Keratinocyte (primary cell): Measurements from ENCODE around the gene VMP1.

ENCODE experiments used
- CTCF ChIP-seq, 3 experiments: IDR thresholded peaks in 1 of 3; conservative IDR thresholded peaks in 1 of 3; optimal IDR thresholded peaks in 1 of 3; 2 replicates in 2 of 3; 3 replicates in 1 of 3; pipeline versions ENCODE3 to v1.5.1; 2011; ENCODE audit warnings: low read length in 3 of 3, mild to moderate bottlenecking in 3 of 3, moderate library complexity in 2 of 3, control low read depth in 1 of 3, inconsistent platforms in 1 of 3; ENCODE audit not compliant: insufficient read depth in 2 of 3; ENCODE audit errors: extremely low read depth in 1 of 3
- EZH2 ChIP-seq: IDR thresholded peaks from one replicate; pipeline ENCODE4 v1.6.1; 2012; ENCODE audit warnings: inconsistent platforms, mild to moderate bottlenecking, low read length, moderate library complexity

DNA sequence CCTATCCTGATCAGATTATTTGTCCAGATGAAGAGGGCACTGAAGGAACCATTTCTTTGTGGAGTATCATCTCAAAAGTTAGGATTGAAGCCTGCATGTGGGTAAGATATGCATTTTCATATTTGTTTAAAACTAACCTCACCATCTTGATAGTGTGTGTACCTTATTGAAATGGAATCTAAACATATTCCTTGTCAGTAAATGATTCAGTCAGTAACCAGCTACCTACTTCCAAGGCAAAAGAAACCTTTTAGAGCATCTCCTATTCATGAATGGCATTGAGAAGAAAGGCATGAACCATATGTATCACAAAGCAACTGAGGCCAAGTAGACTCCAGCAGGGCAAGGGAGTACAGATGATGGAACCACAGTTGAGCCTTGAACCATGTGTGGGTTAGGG lies 57.6 kb downstream of the VMP1 start:
- TF ChIP-seq CTCF (optimal IDR thresholded peaks at IDR 0.05 in 1 of 3, IDR thresholded peaks at IDR 0.05 in 1 of 3, conservative IDR thresholded peaks at IDR 0.05 in 1 of 3; ENCODE audit: extremely low read depth in 1 of 3, insufficient read depth in 2 of 3, low read length in 3 of 3) (no peak), EZH2 (no peak)
